Esophagus squamous epithelium (tissue), 4 donors: ENCODE data around the gene KCTD3.

Experiments
- CTCF ChIP-seq, 6 experiments: fragments of 450-650 bp in 4 of 6; fragments of 200-600 bp in 2 of 6; sonication (generic) in 2 of 6; IDR thresholded peaks; one replicate each; pipeline ENCODE4 v1.5.1; 2016 to 2019; ENCODE audit warnings: antibody characterized with exemption in 6 of 6, mild to moderate bottlenecking in 4 of 6, moderate library complexity in 4 of 6
- POLR2A ChIP-seq, 4 donors: fragments of 450-650 bp; IDR thresholded peaks; one replicate each; pipeline ENCODE4 v1.6.1; 2017; ENCODE audit warnings: antibody characterized with exemption in 4 of 4, mild to moderate bottlenecking in 4 of 4, moderate library complexity in 3 of 4

- TF ChIP-seq CTCF (IDR thresholded peaks at IDR 0.05) (no peak), POLR2A (IDR thresholded peaks at IDR 0.05) (no peak)
Observed at GRCh38 chr1:215635827-215636226, 68.7 kb downstream of the KCTD3 start.
